Cerebellar nuclear complex (tissue), 1 donor: Measurements from ENCODE around the gene ATP5F1D.

Experiments
- DNase-seq, 2 experiments: peaks; one replicate each; lab custom pipeline; 2025; lab: John Stamatoyannopoulos, UW

ATP5F1D gene

GRCh38 chr19:1248139-1248785 is 6.7 kb downstream of the ATP5F1D start, which contains the start of gene MIDN:
TSS of gene MIDN (plus strand) at chr19:1248583. CDS start at chr19:1250297, 1,714 bp downstream.
- DNase-seq, result no peak

GRCh38 chr19:1248786-1249297 is 7.3 kb downstream of the ATP5F1D start:
- DNase-seq, result no peak

- DNase-seq, result peak in 1 of 2 experiments; percentile 64
Observed at GRCh38 chr19:1249298-1249989, 7.9 kb downstream of the ATP5F1D start.

GRCh38 chr19:1249990-1250436 is 8.5 kb downstream of the ATP5F1D start:
- no peak for DNase-seq

- no peak for DNase-seq
Observed at GRCh38 chr19:1250437-1251260, 9.1 kb downstream of the ATP5F1D start.

- DNase-seq, result no peak
Observed at GRCh38 chr19:1251330-1252220, 10.0 kb downstream of the ATP5F1D start.

- DNase-seq, result no peak
Observed at GRCh38 chr19:1252221-1252820, 10.8 kb downstream of the ATP5F1D start.

GRCh38 chr19:1252821-1253513 is 11.4 kb downstream of the ATP5F1D start:
- DNase-seq, result no peak

GRCh38 chr19:1253514-1254080 is 12.0 kb downstream of the ATP5F1D start:
- DNase-seq, result no peak

GRCh38 chr19:1254081-1254527 is 12.6 kb downstream of the ATP5F1D start:
- no peak for DNase-seq

GRCh38 chr19:1254530-1255185 is 13.1 kb downstream of the ATP5F1D start:
- DNase-seq, result no peak

- DNase-seq, result no peak
Observed at GRCh38 chr19:1255186-1256161, 13.9 kb downstream of the ATP5F1D start.

- DNase-seq, result no peak
Observed at GRCh38 chr19:1256646-1257474, 15.3 kb downstream of the ATP5F1D start.

- DNase-seq, result no peak
Observed at GRCh38 chr19:1257475-1258162, 16.1 kb downstream of the ATP5F1D start.

GRCh38 chr19:1258163-1258492 is 16.6 kb downstream of the ATP5F1D start:
- DNase-seq, result no peak

GRCh38 chr19:1258707-1259205 is 17.2 kb downstream of the ATP5F1D start:
- no peak for DNase-seq
